H54 (cell line): ENCODE measurements around the gene RYR1.

ENCODE experiments used
- DNase-seq: peaks from one replicate; pipeline ENCODE4 v3.0.0; 2011; ENCODE audit warnings: low spot score, mixed read lengths; ENCODE audit not compliant: insufficient read length
- FAIRE-seq: peaks from 3 replicates; lab custom pipeline; 2011; peaks lifted over from hg19 to GRCh38; lab: Jason Lieb, UNC
- POLR2A ChIP-seq: IDR thresholded peaks from 2 replicates; pipeline ENCODE4 v1.6.1; 2011; ENCODE audit warnings: low read depth, mild to moderate bottlenecking, low read length

Gene RYR1

GRCh38 chr19:38433268-38433733 is at the start of gene RYR1:
Gene RYR1 (plus strand): TSS chr19:38433691. CDS start chr19:38433830, 139 bp downstream.
- DNase-seq (no peak), FAIRE-seq (no peak)
- no peak for TF ChIP-seq POLR2A

DNA sequence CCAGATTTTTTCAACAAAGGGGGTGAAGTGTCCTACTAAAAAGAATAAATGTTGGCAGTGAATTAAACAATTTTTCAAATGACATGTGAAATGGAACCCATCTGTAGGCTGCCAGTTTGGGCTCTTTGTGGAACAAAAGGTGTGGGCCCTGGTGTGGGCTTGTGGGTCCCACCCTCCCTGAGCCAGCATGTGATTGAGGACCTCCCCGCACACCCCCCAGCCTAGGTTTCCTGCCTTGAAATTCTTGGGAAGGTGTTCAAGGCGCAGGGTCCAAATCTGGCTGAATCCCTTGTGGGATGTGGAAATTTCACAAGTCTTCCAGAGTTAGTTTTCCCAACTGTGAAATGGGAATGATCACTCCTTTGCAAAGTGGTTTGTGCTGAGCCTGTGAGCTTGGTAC is 49.7 kb upstream of the RYR1 start:
- FAIRE-seq (no peak), DNase-seq (no peak)
- no peak for TF ChIP-seq POLR2A

DNA sequence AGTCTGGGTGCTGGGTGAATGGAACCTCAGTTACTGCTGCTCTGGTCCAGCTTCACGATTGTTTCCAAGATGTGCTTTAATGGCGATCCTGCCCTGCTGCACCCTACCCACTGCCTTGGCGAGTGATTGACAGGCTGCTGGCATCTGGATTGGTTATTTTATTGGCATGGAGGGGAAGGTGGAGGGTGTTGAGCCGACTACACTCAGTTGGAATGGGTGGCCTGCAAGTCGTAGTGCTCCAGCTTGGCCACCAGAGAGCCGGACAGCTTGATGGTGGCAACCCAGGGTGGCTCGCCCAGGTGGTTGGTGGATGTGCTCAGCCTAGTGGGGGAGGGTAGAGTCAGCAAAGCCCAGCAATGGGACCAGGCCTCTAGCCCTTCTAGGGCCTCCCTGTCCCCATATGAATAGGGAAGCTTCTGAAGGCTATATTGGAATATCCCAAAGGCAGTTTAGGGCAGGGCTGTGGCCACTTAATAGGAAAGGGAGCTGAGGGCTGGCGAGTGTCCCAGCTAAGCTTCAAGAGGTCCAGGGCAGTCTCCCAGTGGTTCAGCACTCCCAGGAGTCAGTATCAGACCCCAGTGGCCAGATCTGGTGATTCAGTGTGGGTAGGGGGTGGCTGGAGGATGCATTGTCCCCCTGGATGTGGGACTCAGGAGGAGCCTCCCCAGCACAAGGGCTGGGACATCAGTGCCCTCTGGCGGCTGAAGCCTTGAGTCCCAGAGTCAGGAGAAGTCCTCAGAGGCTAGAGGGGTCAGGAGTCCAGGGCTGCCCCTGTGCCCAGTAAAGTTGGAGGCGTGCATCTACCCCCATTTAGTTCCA is 49.1 kb upstream of the RYR1 start:
- TF ChIP-seq POLR2A: no peak
- FAIRE-seq (no peak), DNase-seq (no peak)

- no peak for FAIRE-seq
- TF ChIP-seq POLR2A: no peak
- no peak for DNase-seq
Observed at GRCh38 chr19:38385057-38385803, 48.3 kb upstream of the RYR1 start.

DNA sequence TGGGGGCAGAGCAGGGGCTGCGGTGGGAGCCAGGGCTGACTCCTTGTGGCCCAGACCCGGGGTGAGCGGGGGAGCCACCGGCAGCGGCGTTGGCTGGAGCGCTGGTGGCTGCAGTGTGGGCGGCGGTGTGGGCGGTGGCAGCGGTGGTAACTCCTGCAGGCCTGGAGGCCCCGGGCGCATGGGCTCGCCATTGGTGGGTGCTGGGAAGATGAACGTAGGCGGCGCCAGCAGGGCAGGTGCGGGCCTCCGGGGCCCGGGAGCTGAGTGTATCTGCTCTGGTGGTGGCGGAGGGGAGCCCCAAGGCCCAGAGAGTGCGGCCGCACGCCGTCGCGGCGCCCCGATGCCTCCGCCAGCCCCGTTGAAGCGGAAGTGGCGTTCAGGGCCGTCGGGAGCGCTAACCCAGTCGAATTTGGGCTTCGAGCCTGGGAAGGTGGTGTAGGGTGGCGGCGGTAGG is 47.7 kb upstream of the RYR1 start:
- TF ChIP-seq POLR2A: no peak
- DNase-seq (no peak), FAIRE-seq (no peak)

- no peak for FAIRE-seq
- no peak for TF ChIP-seq POLR2A
- DNase-seq: no peak
Observed at GRCh38 chr19:38386300-38386970, 47.1 kb upstream of the RYR1 start.

DNA sequence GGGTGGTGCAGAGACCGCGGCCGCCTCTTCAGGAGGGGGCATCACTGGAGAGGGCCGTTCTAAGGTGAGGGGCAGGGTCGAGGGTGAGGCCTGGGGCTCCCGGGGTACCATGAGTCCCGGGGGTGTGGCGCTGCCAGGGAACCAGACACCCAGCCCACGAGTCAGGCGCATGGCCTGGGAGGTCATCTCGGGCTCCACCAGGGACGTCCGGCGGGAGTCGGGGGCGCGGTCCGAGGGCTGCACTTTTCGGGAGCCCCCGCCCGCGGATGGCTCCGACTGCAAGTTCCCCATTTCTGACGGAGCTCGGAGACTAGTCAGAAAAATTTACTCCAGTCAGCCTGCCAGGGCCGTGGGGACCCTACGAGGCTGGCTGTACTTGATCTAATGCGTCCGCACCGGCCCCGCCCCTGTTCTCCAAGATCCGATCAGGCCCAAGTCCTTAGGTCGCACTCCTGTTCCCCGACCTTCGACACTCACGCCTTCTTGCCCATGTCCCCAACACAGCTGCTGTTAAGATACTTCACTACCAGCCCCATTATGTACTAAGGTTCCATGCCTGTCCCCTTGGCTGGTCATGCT is 46.4 kb upstream of the RYR1 start:
- DNase-seq: no peak

DNA sequence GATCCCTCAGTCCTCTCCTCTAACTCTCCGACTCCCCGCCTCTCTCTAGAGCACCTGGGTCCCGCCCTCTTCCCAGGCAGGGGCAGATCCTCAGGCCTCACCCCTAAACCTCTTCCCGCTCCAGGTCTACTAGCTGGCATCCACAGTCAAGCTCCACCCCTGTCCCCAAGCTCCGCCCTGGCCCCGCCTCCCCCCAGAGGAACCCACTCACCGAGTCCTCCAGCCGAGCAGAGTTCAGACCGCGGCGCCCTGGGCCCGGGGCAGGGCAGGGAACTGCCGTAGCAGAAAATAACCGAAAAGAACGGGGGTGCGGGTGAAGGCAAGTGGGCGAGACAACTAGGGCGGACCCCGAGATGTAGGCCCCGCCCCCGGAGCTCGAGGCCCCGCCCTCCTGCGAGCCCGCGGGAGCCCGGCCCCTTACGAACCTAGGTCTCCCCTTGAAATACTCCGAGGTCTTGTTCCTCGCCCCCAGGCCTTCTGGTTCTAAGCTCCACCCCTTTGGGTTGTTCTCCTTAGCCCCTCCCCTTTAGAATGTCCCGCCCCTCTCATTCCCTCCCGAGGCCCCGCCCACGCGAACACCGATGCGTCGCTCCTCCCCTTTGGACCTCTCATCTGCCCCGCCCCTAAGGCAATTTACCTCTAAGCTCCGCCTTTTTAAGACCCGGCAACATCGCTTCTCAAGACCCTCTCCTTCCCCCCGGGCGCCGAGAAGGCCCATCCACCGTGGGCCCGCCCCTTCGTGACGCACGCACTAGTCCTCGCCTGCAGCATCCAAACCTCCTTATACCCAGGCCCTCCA is 45.7 kb upstream of the RYR1 start, which contains the start of gene GGN:
Gene GGN, minus strand, starts transcription at position 485 of the 799 bp plus-strand sequence. CDS start 773 bp downstream, outside the sequence.
- FAIRE-seq (peak; percentile 58), DNase-seq (peak; percentile 99)

More for the DNA sequence above, 46.4 kb upstream of the RYR1 start:
- TF ChIP-seq POLR2A: no peak
- no peak for FAIRE-seq

DNA sequence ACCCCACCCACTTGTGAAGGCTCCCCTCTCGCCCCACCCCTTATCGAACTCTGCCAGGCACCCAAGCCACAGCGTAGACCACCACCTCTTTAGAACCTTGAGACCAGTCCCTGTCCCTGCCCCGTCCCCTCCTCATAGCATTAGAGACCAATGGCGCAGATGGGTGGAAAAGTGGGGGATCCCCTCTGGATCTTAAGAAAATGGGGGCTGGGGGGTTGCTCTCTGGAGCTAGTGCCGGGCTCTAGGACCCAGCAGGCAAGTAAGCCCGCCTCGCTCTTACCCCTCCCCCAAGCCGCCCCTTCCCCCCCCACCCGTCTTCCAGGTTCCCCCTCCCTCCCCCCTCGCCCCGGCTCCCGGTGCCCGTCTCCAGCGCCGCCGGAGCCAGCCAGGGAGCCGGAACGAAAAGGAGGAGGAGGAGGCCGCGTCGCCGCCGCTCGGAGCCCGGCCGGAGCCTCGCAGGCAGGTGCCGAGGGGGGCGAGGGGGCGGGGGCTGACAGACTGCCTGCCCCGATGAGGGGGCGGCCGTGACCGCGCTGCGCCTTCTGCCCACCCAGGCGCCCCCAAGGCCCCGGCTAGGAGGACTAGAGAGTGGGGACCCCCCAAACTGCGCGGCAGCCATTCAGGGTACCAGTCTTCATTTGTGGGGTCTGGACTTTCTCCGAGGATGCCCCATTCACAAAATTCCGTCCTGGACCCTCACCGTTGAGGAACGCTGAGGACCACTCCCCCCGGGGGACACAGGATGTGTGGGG is 45.0 kb upstream of the RYR1 start, which contains the start of gene SPRED3:
Gene SPRED3, plus strand, starts transcription at position 349 of the 752 bp plus-strand sequence. CDS start 1,606 bp downstream, outside the sequence.
- peak; percentile 82 for DNase-seq
- no peak for FAIRE-seq
- no peak for TF ChIP-seq POLR2A

More for the DNA sequence above, 45.7 kb upstream of the RYR1 start, which contains the start of gene GGN:
- peak; percentile 43; the same call in 1 of the 2 replicates for TF ChIP-seq POLR2A

GRCh38 chr19:38389101-38389925 is 44.2 kb upstream of the RYR1 start:
- no peak for FAIRE-seq
- DNase-seq: peak; percentile 99
- TF ChIP-seq POLR2A: peak; percentile 22
